ENCODE results near the gene TMC7. TPM values are rescaled to one million over a fixed set of nuclear protein-coding genes. Genes with fewer than 3 reads are reported as not detected.

The TMC7 gene
- total and polyA plus RNA-seq, 2 of the 8 experiments (the other 6 are each of a cell fraction or from before 2014, with no cell fraction given), result 2.3 to 2.6 TPM

DNA sequence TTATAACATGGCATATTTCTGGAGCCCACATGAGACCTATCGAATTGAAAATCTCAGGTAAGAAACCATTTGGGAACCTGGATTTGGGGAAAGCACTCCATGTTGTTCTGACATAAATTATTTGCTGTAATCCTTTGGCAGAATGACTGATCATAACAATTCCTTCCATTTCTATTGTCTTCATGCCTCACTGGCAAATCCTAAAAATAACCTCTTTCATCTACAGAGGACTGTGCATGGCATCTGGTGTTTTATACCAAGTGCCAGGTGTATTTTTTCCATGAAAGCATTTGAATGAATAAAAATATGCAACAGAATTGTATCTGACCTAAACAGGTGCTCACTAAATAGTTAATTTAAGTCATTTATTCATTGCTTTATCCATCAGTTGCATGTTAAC, 50.0 kb downstream of the TMC7 start:
- Histone ChIP-seq H3K9me3 (ENCODE audit: insufficient read depth in 2 of 2, low read depth in 1 of 2, low read length in 1 of 2) (no peaks in the 10 kb centered on the region), H3K4me2 (ENCODE audit: insufficient read depth in 1 of 2, low read depth in 2 of 2, low read length in 2 of 2) (no peak overlapping the region), H2BK15ac (ENCODE audit: low read length) (no peak overlapping the region), H3K4me3 (ENCODE audit: extremely low read depth in 1 of 4, insufficient read depth in 2 of 4, low read depth in 3 of 4, low read length in 4 of 4) (no peak overlapping the region), H2AK5ac (ENCODE audit: low read depth, low read length) (no peak overlapping the region), H3K23me2 (ENCODE audit: low read depth, low read length) (no peaks in the 10 kb centered on the region; the same call in 1 of the 2 replicates), H2AFZ (ENCODE audit: low read length) (no peak overlapping the region), H3K36me3 (ENCODE audit: control insufficient read depth in 2 of 4, insufficient read depth in 4 of 4, low read length in 3 of 4) (peaks cover 0 to 2% (median 0%) of the 10 kb centered on the region in 4 experiments; a peak in 1 of 8 replicates), H2BK12ac (ENCODE audit: low read depth, low read length) (no peak overlapping the region), H4K91ac (replicated peaks; ENCODE audit: insufficient read length, low read length) (no peak overlapping the region), H3K79me1 (ENCODE audit: low read depth, low read length) (no peaks in the 10 kb centered on the region), H3K56ac (replicated peaks; ENCODE audit: insufficient read length, low read depth, low read length) (no peak overlapping the region), H3K4ac (replicated peaks; ENCODE audit: insufficient read length, low read depth, low read length) (no peak overlapping the region), H3K27me3 (replicated peaks in 1 of 4; ENCODE audit: control insufficient read depth in 3 of 4, extremely low read depth in 1 of 4, insufficient read depth in 3 of 4, low read length in 3 of 4) (no peaks in the 10 kb centered on the region), H3K79me2 (ENCODE audit: control insufficient read depth in 1 of 2, insufficient read depth in 2 of 2, low read length in 2 of 2) (no peaks in the 10 kb centered on the region), H2BK20ac (ENCODE audit: low read length) (no peak overlapping the region), H3K4me1 (replicated peaks in 1 of 4; ENCODE audit: control insufficient read depth in 3 of 4, insufficient read depth in 4 of 4, low read length in 3 of 4) (no peaks in the 10 kb centered on the region), H3K14ac (ENCODE audit: insufficient read length) (no peak overlapping the region), H3K23ac (ENCODE audit: insufficient read length) (no peak overlapping the region), H3K27ac (ENCODE audit: low read depth, low read length) (no peak overlapping the region), H3K18ac (ENCODE audit: extremely low read depth, low read length) (no peak overlapping the region), H2BK120ac (replicated peaks; ENCODE audit: low read depth, low read length) (no peak overlapping the region), H3K9ac (replicated peaks in 1 of 4; ENCODE audit: extremely low read depth in 1 of 4, low read depth in 3 of 4, low read length in 3 of 4) (no peak overlapping the region), H4K5ac (ENCODE audit: insufficient read length, low read depth, low read length) (no peak overlapping the region), H4K20me1 (replicated peaks in 1 of 2; ENCODE audit: control insufficient read depth in 1 of 2, insufficient read depth in 2 of 2, low read length in 2 of 2) (peaks cover 0 to 1% of the 10 kb centered on the region in 2 experiments), H4K8ac (ENCODE audit: extremely low read depth, insufficient read depth, low read length) (no peak overlapping the region), H2BK5ac (ENCODE audit: low read depth, low read length) (no peak overlapping the region)
- TF ChIP-seq RFX5 (IDR thresholded peaks at IDR 0.05; ENCODE audit: borderline replicate concordance, low read depth, low read length), result no peak
- TF ChIP-seq JUND (IDR thresholded peaks at IDR 0.05; ENCODE audit: low read length), result no peak
- no peak for TF ChIP-seq POLR2A (IDR thresholded peaks at IDR 0.05; ENCODE audit: control extremely low read depth in 1 of 2, low read depth in 2 of 2, low read length in 2 of 2)
- no peak for TF ChIP-seq RAD21 (IDR thresholded peaks at IDR 0.05 in 1 of 2, conservative IDR thresholded peaks at IDR 0.05 in 1 of 2; ENCODE audit: low read depth in 2 of 2, low read length in 2 of 2)
- no peak for TF ChIP-seq SRF (IDR thresholded peaks at IDR 0.05; ENCODE audit: low read depth, low read length)
- TF ChIP-seq EP300 (IDR thresholded peaks at IDR 0.05; ENCODE audit: borderline replicate concordance in 1 of 2, low read depth in 2 of 2, low read length in 2 of 2), result no peak
- TF ChIP-seq EZH2 (IDR thresholded peaks at IDR 0.05; ENCODE audit: low read depth, low read length, severe bottlenecking), result no peak
- TF ChIP-seq SUZ12 (IDR thresholded peaks at IDR 0.05; ENCODE audit: low read length), result no peak
- TF ChIP-seq, protein P1, sequence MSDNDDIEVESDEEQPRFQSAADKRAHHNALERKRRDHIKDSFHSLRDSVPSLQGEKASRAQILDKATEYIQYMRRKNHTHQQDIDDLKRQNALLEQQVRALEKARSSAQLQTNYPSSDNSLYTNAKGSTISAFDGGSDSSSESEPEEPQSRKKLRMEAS (IDR thresholded peaks at IDR 0.05), result no peak
- no peak for TF ChIP-seq CTBP2 (IDR thresholded peaks at IDR 0.05; ENCODE audit: borderline replicate concordance, insufficient read depth, insufficient read length, low read length)
- ChIA-PET POLR2A (ENCODE audit: partially characterized antibody) (no interaction called here), CTCF (ENCODE audit: partially characterized antibody) (no interaction called here)
- no peak for FAIRE-seq
- no peak for DNase-seq (ENCODE audit: low read depth in 1 of 2, low spot score in 2 of 2)
- 78% methylated on average over 1 of the region's 1 CpG; no CpG with 5 or more reads in 1 of the 2 experiments for WGBS, 2 experiments (ENCODE audit: extremely low coverage in 1 of 2, insufficient coverage in 1 of 2, insufficient read length in 1 of 2, insufficient replicate concordance in 2 of 2, low coverage in 1 of 2, low lambda C conversion rate in 2 of 2, missing lambda C conversion rate in 1 of 2)

Measured in H1 (cell line).